IPS DF 4.7 (cell line): ENCODE measurements around the gene TOMM34.

ENCODE experiments used
- DNase-seq: peaks from one replicate; pipeline ENCODE4 v3.0.0-alpha.2; 2013; ENCODE audit warnings: low spot score; ENCODE audit errors: extremely low read depth

Gene TOMM34

DNA sequence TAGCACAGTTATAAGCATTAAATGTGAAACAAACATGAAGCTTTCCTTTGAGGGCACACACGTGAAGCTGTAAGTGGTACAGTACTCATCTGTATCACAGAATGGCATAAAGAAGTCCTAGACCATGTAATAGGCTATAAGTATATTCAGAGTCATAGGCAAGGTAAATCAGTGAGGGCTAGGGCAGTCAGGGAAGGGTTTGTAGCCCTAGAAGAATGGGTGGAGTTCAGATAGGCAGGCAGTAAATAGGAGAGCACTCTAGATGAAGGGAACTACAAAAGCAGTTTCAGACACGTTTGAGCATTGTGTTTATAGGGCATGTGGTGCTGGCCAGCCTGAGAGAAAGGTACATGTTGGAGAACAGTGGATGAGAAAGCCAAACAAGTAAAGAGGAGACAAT is 65.2 kb downstream of the TOMM34 start:
- no peak for DNase-seq
